GM18873 (cell line): Measurements from ENCODE around the gene C22orf42.
"Not testable (repeated sequence)": the region's sequence is repeated elsewhere in the genome, so short reads cannot be mapped to it uniquely, and the experiment has no call there.

Experiments
- ATAC-seq: cut with Tn5 transposase; IDR thresholded peaks from one replicate; pipeline ENCODE4 v1.9.1; 2021; ENCODE audit warnings: mild to moderate bottlenecking, moderate library complexity, moderate number of reproducible peaks; ENCODE audit not compliant: unreplicated experiment, low FRiP score

C22orf42 gene

DNA sequence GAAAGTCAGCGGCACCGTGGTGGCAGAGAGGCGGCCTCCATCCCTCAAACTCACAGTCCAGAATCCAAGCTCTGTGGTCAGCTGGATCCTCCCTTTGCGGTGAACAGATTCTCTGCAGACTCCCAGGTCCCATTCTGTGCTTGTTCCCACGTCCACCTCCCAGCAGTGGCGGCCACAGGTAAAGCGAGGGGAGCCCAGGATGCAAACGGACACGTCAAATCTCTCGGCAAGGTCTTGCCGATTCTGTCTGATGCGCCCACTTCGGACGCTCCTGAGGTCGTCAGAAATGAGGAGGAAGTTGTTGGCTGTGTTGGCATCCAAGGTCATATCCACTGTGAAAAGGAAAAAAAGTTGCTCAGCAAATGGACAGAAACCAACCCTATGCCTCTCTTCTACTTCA lies 31.9 kb upstream of the C22orf42 start:
- ATAC-seq, result not testable (repeated sequence)

DNA sequence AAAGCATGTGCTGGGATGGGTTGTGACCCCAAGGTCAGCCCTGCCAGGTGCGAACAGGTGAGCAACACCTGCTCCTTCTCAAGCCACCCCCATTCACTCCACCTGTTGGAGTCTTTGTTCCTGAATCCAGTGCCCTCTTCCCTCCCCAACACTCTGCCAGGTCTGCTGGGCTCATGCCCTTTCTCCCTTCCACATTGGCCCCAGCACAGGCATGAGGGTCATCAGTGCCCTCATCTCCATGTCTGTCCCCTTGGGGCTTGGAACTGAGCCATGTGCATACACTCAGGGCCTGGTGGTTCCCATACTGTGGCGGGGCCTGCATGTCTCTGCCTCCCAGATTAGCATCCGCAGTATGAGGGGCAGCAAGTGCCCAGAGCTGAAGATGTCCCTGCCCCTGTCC lies 26.7 kb upstream of the C22orf42 start:
- no peak for ATAC-seq

DNA sequence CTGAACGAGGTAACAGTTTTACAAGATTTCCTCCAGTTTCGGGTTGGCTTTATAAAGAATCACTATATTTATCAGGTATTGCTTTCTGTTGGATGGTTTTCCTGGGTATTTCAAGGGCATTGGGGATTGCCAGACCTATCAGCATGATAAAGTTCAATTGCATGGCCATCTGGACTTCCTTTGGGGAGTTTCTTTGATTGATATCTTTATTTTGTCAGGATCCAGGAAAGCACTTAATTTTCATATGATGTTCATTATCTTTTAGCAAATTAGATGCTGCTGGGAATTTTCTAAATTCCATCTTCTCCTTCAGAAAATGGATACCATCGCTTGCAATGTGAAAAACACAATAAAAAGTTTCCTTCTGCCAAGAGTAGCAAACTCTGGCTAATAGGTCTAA lies 24.5 kb upstream of the C22orf42 start:
- no peak for ATAC-seq

DNA sequence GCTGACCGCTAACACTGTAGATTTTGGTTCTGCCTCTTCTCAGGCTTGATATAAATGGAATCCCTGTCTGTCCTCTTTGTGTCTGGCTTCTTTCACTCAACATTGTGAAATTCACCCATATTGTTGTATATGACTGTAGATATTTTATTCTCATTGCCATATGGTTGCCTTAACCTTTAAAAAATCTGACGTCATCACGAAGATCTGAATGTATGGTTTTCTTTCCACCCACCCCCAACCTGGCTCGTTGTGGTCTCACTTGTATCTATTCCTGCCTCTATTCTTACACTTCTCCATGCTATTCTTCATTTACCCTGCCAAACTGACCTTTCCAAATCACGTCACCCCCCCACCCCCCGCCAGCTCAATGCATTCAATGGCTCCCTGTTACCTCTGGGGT lies 21.9 kb upstream of the C22orf42 start:
- no peak for ATAC-seq

DNA sequence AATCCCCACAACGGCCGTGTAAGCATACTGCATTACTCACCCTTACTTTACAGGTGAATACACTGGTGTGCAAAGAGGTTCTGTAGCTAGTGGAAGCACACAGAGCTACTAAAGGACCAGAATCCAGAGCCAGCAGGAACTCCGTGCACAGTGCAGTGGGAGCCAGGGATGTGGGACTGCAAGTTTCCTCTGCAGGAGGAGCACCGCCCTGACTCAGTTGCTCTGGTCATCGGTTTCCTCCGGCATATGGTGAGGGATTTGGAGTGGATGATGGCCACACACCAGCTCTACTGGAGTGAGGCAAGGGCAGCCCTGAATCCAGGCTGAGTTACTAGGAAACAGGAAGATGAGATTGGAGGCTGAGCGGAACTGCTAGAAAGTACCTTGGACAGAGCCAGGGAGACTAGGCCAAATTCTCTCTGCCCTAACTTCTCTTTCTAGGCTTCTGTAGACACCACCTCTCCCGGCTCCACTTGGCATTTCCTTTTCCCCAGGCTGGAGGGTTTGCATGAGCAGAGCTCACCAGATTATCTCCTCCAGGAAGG lies 18.2 kb upstream of the C22orf42 start:
- ATAC-seq, result no peak

DNA sequence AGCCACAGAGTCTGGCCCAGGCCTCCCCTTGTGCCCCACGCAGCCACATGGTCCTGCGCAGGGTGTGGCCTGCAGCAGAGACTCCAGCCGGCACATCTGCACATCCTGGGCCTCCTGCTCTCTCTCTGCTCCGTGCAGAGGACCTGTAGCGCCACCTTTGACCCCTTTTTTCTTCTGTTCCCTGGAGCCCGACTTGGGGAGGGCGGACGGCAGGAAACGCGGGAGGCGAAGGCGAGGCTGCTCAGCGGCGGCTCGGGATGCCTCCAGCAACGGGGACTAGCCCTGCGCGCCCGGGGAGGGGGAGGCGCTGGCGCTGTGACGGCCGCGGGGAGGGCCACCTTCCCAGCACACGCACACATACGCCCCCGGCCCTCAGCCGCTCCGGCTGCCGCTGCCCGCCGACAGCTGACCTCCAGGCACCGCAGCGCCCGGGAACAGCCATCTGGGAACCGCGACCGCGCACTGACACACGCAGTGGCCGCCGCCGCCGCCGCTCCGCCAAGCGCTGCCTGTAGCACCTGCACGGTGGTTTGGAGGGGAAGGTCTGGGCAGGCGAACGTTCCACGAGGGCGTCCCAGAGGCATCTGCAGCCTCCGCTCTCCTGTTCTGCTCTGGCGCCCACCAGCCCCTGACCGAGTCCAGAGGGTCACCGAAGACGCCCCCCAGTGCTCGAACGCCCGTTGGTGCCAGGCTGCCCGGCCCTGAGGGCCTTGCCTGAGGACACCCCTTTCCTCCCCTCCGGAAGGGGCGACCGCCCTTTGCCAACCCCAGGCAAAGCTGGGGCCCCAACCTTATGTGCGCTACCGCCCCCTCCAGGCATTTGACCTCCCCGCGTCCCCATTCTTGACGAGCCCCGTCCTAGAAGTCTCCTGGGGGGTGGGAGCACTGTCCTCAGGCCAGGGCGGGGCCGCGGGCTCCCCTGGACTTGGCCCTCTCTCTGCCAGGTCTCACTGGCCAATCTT lies 16.9 kb upstream of the C22orf42 start:
- ATAC-seq, result no peak

DNA sequence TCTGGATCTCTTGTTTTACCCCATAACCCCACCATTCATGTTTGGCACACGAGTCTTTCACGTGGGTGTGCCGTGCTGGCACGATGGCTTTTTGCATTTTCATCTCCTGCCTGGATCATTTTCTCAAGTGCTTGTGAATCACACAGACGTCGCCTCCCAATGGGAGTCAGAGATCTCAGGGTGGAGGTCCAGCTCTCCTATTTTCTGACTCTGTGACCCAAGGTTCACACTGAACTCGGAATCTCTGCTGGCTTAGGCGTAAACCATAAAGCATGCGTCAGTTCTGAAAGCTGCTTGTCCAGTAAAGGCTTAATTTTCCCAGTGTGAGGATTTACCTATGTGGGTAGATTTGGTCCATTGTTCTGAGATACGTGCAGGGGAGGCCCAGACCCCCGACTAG lies 16.0 kb upstream of the C22orf42 start:
- no peak for ATAC-seq

DNA sequence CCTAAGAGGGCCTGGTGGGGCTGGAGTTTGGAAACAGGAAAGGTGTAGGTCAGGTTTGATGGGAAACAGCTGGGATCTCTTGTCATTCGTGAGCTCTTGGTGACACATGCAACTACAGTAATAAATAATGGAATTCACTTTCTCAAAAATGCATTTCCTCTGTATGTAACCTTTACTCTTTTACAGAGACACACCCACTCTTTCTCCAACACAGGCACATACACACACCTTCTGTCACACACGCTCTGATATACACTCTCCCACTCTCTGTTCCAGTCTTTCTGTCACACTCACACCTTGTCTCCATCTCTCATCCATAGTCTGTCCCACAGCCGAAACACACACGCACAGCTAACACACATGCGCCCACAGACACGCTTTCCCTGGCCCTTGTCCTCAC lies 6.6 kb upstream of the C22orf42 start:
- no peak for ATAC-seq

DNA sequence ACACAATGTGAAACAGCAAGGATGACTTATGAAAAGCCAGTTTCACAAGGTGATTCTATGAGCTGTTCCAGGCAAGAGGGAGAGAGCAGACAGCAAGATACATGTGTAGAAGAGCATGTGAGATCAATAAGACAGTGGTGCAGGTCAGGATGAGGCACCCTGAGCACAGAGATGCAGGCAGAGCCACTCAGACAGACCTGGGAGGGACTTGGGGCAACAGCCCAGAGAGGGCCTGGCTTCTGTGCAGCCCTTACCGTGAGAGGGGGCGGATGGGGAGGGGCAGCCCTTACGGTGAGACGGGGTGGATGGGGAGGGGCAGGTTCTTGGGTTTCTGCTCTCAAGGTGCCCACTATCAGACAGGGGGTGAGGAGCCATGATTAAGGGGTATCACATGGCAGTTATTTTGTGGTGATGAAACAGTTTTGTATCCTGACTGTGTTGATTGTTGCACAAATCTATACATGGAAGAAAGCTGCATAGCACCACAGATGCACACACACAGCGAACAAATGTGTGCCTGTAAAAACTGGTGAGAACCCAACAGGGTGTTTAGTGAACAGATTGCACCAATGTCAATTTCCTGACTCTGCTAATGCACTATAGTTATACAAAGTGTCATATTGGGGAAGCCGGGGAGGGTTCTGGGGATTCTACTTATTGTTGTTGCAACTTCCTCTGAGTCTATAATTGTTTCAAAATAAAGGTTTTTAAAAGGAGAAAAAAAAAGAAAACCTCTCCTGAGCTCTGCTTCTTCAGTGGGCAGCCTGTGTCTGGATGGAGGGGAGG lies 5.2 kb upstream of the C22orf42 start:
- ATAC-seq, result no peak

DNA sequence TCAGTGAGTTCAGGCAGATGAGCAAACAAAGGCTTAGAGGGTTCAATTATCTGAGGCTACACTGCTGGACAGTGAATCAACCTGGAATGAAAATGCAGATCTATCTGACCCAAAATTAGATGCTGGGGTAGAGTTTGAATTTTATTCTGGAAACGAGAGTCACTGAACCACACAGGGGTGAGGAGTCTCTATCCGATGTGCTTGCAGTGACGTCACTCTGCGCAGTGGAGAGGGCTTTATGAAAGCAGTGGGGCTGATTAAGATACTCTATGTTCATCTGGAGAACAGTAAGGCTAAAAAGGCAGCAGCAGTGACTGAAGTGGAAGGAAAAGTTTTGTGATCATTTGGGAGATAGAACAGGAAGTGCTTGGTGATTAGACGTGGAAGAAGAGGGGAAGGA lies 1.3 kb upstream of the C22orf42 start:
- ATAC-seq, result not testable (repeated sequence)

DNA sequence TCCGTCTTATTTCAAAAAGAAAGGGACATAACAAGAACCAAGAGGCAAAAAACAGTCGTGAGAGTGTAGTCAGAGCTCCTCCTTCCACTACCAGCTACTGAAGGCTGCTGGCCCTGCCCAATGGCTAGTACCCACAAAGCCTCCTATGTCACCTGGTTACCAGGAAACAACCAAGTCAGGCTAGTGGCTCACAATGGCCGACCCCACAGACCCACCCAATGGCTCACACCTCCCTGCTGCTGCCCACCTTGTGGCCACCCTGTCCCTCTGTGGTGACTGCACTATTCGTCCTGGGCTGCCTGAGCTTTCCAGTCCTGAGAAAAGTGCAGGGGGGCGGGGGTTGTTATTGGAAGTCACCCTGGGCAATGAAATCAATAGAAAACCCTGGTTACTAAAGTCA lies 1.5 kb downstream of the C22orf42 start:
- ATAC-seq, result not testable (repeated sequence)

DNA sequence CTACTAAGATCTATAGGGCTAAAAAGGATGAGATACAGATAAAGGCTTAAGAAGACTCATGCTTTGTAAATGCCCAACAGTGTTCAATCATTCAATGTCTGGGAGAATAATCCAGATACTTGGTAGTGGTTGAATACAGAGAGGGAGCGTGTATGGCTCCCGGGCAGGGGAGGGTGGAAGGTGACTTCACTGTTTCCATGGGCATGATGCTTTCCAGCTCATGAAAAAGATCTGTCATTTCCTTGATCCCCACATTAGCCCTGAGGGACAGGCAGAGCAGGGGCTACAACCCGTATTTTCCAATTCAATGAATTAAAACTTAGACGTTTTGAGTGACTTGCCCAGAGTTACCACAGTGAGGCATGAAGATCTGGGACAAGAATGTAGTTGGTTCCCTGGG lies 4.4 kb downstream of the C22orf42 start:
- ATAC-seq, result not testable (repeated sequence)

DNA sequence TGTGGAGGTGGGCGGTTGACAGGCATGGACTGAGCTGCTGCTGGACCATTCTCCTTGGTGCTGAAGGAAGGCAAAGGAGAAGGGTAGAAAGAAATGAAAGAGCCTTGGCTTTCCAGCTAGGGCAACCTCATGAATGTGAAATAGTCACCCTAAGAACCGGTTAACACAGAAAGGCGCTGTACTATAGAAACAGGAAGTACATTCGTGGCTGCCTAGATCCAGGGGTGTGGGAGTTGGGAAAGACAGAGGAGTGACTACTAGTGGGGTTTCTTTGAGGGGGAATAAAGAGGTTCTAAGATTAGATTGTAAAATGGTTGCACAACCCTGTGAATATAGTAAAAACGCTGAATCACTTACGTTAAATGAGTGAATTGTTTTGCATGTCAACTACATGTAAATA lies 7.5 kb downstream of the C22orf42 start:
- not testable (repeated sequence) for ATAC-seq

DNA sequence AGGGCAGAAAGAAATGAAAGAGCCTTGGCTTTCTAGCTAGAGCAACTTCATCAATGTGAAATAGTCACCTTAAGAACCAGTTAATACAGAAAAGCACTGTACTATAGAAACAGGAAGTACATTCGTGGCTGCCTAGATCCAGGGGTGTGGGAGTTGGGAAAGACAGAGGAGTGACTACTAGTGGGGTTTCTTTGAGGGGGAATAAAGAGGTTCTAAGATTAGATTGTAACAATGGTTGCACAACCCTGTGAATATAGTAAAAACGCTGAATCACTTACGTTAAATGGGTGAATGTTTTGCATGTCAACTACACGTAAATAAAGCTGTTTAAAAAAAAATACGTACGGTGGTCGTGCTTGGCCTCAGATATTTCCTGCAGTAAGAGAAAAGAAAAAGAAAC lies 8.5 kb downstream of the C22orf42 start:
- ATAC-seq, result not testable (repeated sequence)

DNA sequence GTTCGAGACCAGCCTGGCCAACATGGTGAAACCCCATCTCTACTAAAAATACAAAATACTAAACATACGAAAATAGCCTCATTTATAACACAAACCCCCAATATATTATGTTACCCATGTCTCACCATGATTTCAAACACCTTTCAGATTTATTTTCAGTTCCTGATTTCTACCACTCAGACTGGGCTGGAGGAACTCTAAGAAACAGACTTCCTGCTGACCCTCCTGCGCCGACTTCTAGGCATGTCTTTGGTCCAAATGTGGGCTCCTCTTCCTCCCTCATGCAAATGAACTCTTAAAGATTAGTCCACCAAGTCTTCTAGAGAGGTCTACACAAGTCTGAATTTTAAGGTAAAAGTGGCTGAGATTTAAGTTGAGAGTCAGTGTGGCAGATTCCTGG lies 10.7 kb downstream of the C22orf42 start:
- not testable (repeated sequence) for ATAC-seq

DNA sequence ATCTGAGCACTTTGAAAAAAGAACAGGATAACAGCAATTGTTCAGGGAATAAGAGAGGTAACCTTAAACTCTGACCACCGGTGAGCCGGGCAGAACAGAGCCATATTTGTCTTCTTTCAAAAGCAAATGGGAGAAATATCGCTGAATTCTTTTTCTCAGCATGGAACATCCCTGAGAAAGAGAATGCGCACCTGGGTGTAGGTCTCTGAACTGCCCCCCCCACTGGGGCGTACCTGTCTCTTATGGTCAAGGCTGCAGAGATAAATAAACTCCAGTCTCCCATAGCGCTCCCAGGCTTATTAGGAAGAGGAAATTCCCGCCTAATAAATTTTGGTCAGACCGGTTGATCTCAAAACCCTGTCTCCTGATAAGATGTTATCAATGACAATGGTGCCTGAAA lies 12.0 kb downstream of the C22orf42 start:
- ATAC-seq, result not testable (repeated sequence)

DNA sequence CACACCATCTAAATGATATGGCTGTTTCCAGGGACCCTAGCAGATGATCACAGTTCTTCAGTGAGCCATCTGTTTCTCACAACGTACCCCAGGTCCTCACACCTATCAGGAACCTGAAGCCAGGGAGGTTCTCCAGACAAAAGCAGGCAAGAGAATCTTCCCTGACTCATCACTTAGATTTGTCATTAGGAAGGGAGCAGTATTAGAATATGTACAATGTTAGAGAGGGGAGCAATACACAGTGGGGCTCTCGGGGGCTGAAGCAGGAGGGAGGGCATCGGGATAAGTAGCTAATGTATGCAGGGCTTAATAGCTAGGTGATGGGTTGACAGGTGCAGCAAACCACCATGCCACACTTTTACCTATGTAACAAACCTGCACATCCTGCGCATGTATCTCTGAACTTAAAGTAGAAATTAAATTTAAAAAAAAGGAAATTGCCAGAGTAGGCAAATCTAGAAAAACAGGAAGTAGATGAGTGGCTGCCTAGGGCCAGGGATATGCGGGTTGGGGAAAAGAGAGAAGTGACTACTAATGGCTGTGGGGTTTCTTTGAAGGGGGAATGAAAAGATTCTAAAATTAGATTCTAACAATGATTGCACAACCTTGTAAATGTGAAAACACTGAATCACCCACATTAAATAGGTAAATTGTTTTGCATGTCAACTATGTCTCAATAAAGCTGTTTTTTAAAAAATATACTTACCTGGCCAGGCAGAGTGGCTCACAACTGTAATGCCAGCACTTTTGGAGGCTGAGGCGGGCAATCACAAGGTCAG lies 14.4 kb downstream of the C22orf42 start:
- no peak for ATAC-seq

DNA sequence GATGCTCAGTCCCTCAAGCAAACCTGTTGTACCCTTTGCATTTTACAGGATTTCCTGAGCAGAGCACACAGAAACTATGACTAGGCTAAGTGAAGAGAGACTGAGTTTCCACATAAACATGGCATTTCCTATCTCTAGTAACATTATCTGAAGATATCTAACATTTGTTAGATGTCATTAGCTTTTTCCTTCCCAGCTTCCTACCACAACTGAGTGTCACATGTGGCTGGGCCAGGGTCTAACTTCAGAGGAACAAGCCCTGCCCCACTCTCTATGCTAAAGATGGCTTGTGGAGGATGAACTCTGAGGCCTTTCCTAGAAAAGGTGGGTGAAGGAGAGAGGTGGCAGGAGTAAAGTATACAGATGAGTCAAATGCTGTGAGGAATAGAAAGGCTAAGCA lies 16.5 kb downstream of the C22orf42 start:
- no peak for ATAC-seq

DNA sequence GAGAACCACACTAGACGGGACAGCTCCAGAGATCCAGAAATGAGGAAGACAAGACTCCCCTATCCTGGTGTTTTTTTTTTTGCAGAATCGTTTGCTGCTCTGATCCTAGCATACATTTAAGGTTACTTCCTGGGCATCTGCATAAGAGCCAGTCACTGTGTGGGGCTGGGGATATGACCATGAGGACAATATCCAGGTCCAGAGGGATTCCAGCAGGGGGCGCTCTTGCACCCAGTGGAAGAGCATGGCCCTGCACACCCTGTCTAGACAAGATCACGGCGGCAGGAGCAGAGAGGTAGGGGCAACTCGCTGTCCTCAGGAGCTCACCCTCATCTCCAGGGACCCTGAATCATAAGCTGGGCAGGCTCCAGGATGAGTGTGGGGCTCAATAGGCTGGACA lies 18.4 kb downstream of the C22orf42 start:
- not testable (repeated sequence) for ATAC-seq

DNA sequence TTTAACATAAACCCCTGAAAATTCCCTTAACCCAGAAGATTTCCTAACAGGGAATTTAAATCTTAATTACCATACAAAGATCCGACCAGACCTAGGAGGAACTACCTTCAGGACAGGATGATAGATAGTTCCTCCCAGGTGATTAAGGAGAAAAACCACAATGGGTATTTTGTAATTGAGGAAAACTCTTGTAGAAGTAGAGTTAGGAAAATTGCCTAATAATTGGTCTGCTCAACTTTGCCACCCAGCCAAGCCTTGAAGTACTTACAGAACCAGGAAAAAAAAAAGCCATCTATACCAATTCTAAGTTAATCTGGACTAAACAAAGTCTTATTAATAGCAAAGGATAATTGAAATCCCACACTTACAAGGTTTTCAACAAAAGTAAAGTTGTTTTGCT lies 20.5 kb downstream of the C22orf42 start:
- ATAC-seq, result not testable (repeated sequence)
